H1 (cell line): ENCODE results near the gene SHISA8. TPM values are rescaled to one million over a fixed set of nuclear protein-coding genes. Genes with fewer than 3 reads are reported as not detected.

ENCODE experiments used
- CTCF ChIA-PET: fragments of 300-600 bp; sonication (Branson Sonifier 250); formaldehyde crosslinking; loops from one replicate; lab custom pipeline; 2021; ENCODE audit not compliant: partially characterized antibody; lab: Charles Lee
- POLR2A ChIA-PET: fragments of 300-600 bp; sonication (Branson Sonifier 250); formaldehyde crosslinking; loops from one replicate; lab custom pipeline; 2021; ENCODE audit warnings: inconsistent platforms; ENCODE audit not compliant: partially characterized antibody; lab: Charles Lee
- DNase-seq, 2 experiments: peaks; one replicate each; pipeline versions ENCODE4 v3.0.0 to v3.0.0-alpha.2; 2010 to 2022; ENCODE audit warnings: low spot score in 2 of 2, low read depth in 1 of 2, mixed read lengths in 1 of 2
- FAIRE-seq: peaks from 2 replicates; lab custom pipeline; 2011; peaks lifted over from hg19 to GRCh38; lab: Jason Lieb, UNC
- H2AFZ ChIP-seq: 2 replicates; pipeline ENCODE4 v1.8.1; 2012; ENCODE audit warnings: low read length, inconsistent platforms
- H2AK5ac ChIP-seq: 2 replicates; pipeline ENCODE4 v1.6.1; 2013; ENCODE audit warnings: low read depth, low read length
- H2BK120ac ChIP-seq: replicated peaks from 2 replicates; pipeline ENCODE3; 2013; ENCODE audit warnings: low read depth, low read length, inconsistent platforms
- H2BK12ac ChIP-seq: 2 replicates; pipeline ENCODE4 v1.6.1; 2013; ENCODE audit warnings: low read depth, low read length
- H2BK15ac ChIP-seq: 2 replicates; pipeline ENCODE4 v1.6.1; 2013; ENCODE audit warnings: low read length
- H2BK20ac ChIP-seq: 2 replicates; pipeline ENCODE4 v1.6.1; 2013; ENCODE audit warnings: low read length
- H2BK5ac ChIP-seq: 2 replicates; pipeline ENCODE4 v1.6.1; 2013; ENCODE audit warnings: low read depth, low read length
- H3K14ac ChIP-seq: 2 replicates; pipeline ENCODE4 v1.6.1; 2013; ENCODE audit warnings: inconsistent platforms; ENCODE audit not compliant: insufficient read length
- H3K18ac ChIP-seq: 2 replicates; pipeline ENCODE4 v1.6.1; 2013; ENCODE audit warnings: low read length; ENCODE audit errors: extremely low read depth
- H3K23ac ChIP-seq: 2 replicates; pipeline ENCODE4 v1.6.1; 2013; ENCODE audit warnings: inconsistent platforms; ENCODE audit not compliant: insufficient read length
- H3K23me2 ChIP-seq: 2 replicates; pipeline ENCODE4 v1.6.1; 2013; ENCODE audit warnings: low read depth, low read length
- H3K27ac ChIP-seq: 2 replicates; pipeline ENCODE4 v1.6.1; 2011; ENCODE audit warnings: low read depth, low read length, inconsistent platforms
- H3K27me3 ChIP-seq, 4 experiments: replicated peaks in 1 of 4; 1 replicate in 1 of 4; 2 replicates in 3 of 4; pipeline versions ENCODE4 v1.6.1 to v1.8.1; 2011 to 2013; ENCODE audit warnings: low read length in 3 of 4, mild to moderate bottlenecking in 3 of 4, inconsistent platforms in 2 of 4, mixed read lengths in 2 of 4, moderate library complexity in 1 of 4; ENCODE audit not compliant: control insufficient read depth in 3 of 4, insufficient read depth in 3 of 4; ENCODE audit errors: extremely low read depth in 1 of 4
- H3K36me3 ChIP-seq, 4 experiments: 2 replicates each; pipeline versions ENCODE4 v1.6.1 to v1.8.1; 2011 to 2013; ENCODE audit warnings: mild to moderate bottlenecking in 4 of 4, low read length in 3 of 4, moderate library complexity in 2 of 4, control low read depth in 1 of 4, inconsistent platforms in 1 of 4; ENCODE audit not compliant: insufficient read depth in 4 of 4, control insufficient read depth in 2 of 4
- H3K4ac ChIP-seq: replicated peaks from 2 replicates; pipeline ENCODE3; 2013; ENCODE audit warnings: low read length, low read depth, mixed read lengths, inconsistent platforms; ENCODE audit not compliant: insufficient read length
- H3K4me1 ChIP-seq, 4 experiments: replicated peaks in 1 of 4; 1 replicate in 1 of 4; 2 replicates in 3 of 4; pipeline versions ENCODE4 v1.6.1 to v1.8.1; 2011 to 2013; ENCODE audit warnings: low read length in 3 of 4, inconsistent platforms in 2 of 4, mixed read lengths in 1 of 4; ENCODE audit not compliant: insufficient read depth in 4 of 4, control insufficient read depth in 3 of 4
- H3K4me2 ChIP-seq, 2 experiments: 2 replicates each; pipeline versions ENCODE4 v1.6.1 to v1.8.1; 2011 to 2013; ENCODE audit warnings: low read depth in 2 of 2, low read length in 2 of 2, control low read depth in 1 of 2, inconsistent platforms in 1 of 2, mild to moderate bottlenecking in 1 of 2; ENCODE audit not compliant: insufficient read depth in 1 of 2
- H3K4me3 ChIP-seq, 4 experiments: fragments of 200-600, 300-600 bp in 1 of 4; sonication (generic), shearing (Covaris generic), sonication (Bioruptor Twin) in 1 of 4; 2 replicates each; pipeline versions ENCODE4 v1.5.1 to v1.8.1; 2011 to 2016; ENCODE audit warnings: low read length in 4 of 4, low read depth in 3 of 4, control low read depth in 2 of 4, inconsistent platforms in 2 of 4, mild to moderate bottlenecking in 2 of 4, mixed read lengths in 1 of 4, moderate library complexity in 1 of 4; ENCODE audit not compliant: insufficient read depth in 2 of 4; ENCODE audit errors: extremely low read depth in 1 of 4
- H3K56ac ChIP-seq: replicated peaks from 2 replicates; pipeline ENCODE3; 2013; ENCODE audit warnings: low read depth, mild to moderate bottlenecking, mixed read lengths, low read length, inconsistent platforms; ENCODE audit not compliant: insufficient read length
- H3K79me1 ChIP-seq: 2 replicates; pipeline ENCODE4 v1.6.1; 2013; ENCODE audit warnings: low read depth, low read length, control low read depth
- H3K79me2 ChIP-seq, 2 experiments: 2 replicates each; pipeline versions ENCODE4 v1.6.1 to v1.8.1; 2012 to 2013; ENCODE audit warnings: low read length in 2 of 2, mild to moderate bottlenecking in 2 of 2, inconsistent platforms in 1 of 2; ENCODE audit not compliant: insufficient read depth in 2 of 2, control insufficient read depth in 1 of 2
- H3K9ac ChIP-seq, 4 experiments: replicated peaks in 1 of 4; 1 replicate in 1 of 4; 2 replicates in 3 of 4; pipeline versions ENCODE4 v1.6.1 to v1.8.1; 2011 to 2013; ENCODE audit warnings: low read depth in 3 of 4, low read length in 3 of 4, control low read depth in 2 of 4, mild to moderate bottlenecking in 2 of 4, moderate library complexity in 2 of 4, inconsistent platforms in 1 of 4; ENCODE audit errors: extremely low read depth in 1 of 4
- H3K9me3 ChIP-seq, 2 experiments: 2 replicates each; pipeline versions ENCODE4 v1.6.1 to v1.8.1; 2012 to 2013; ENCODE audit warnings: mild to moderate bottlenecking in 2 of 2, moderate library complexity in 2 of 2, control low read depth in 1 of 2, inconsistent platforms in 1 of 2, low read depth in 1 of 2, low read length in 1 of 2, mixed read lengths in 1 of 2; ENCODE audit not compliant: insufficient read depth in 2 of 2
- H4K20me1 ChIP-seq, 2 experiments: replicated peaks in 1 of 2; 2 replicates each; pipeline versions ENCODE3 to v1.8.1; 2011 to 2013; ENCODE audit warnings: inconsistent platforms in 2 of 2, low read length in 2 of 2, mild to moderate bottlenecking in 1 of 2; ENCODE audit not compliant: insufficient read depth in 2 of 2, control insufficient read depth in 1 of 2
- H4K5ac ChIP-seq: 2 replicates; pipeline ENCODE4 v1.6.1; 2013; ENCODE audit warnings: low read length, low read depth, mixed read lengths, inconsistent platforms; ENCODE audit not compliant: insufficient read length
- H4K8ac ChIP-seq: 2 replicates; pipeline ENCODE4 v1.8.0; 2013; ENCODE audit warnings: mild to moderate bottlenecking, moderate library complexity, low read length, inconsistent platforms; ENCODE audit not compliant: insufficient read depth; ENCODE audit errors: extremely low read depth
- H4K91ac ChIP-seq: replicated peaks from 2 replicates; pipeline ENCODE3; 2013; ENCODE audit warnings: low read length, mixed read lengths, inconsistent platforms; ENCODE audit not compliant: insufficient read length
- BCL11A ChIP-seq, 2 experiments: IDR thresholded peaks; one replicate each; pipeline ENCODE4 v1.6.1; 2011; ENCODE audit warnings: low read depth in 2 of 2, low read length in 2 of 2, mild to moderate bottlenecking in 2 of 2
- BRCA1 ChIP-seq: IDR thresholded peaks from 2 replicates; pipeline ENCODE4 v1.6.1; 2012; ENCODE audit warnings: low read depth, low read length, improper control_type of control experiment
- CBX5 ChIP-seq: fragments of 300-800, 300-1000 bp; sonication (generic); IDR thresholded peaks from 2 replicates; pipeline ENCODE4 v1.7.1; 2016; ENCODE audit warnings: antibody characterized with exemption, low read length, low read depth
- CBX8 ChIP-seq: fragments of 300-800, 300-1000 bp; sonication (generic); IDR thresholded peaks from 2 replicates; pipeline ENCODE4 v1.7.1; 2016; ENCODE audit warnings: low read depth, low read length, borderline replicate concordance
- EZH2 ChIP-seq: fragments of 200-600 bp; sonication (generic); IDR thresholded peaks from 2 replicates; pipeline ENCODE4 v1.7.1; 2012; ENCODE audit warnings: low read depth, mild to moderate bottlenecking, moderate library complexity, low read length, inconsistent platforms; ENCODE audit not compliant: severe bottlenecking
- HDAC6 ChIP-seq: IDR thresholded peaks from one replicate; pipeline ENCODE4 v1.7.1; 2012; ENCODE audit warnings: low read depth, mild to moderate bottlenecking, inconsistent platforms, low read length, moderate library complexity
- JUND ChIP-seq: IDR thresholded peaks from 2 replicates; pipeline ENCODE4 v1.6.1; 2011; ENCODE audit warnings: mild to moderate bottlenecking, improper control_type of control experiment, low read length
- RNF2 ChIP-seq: fragments of 200-900, 300-1000 bp; sonication (generic); IDR thresholded peaks from 2 replicates; pipeline ENCODE4 v1.7.1; 2016; ENCODE audit warnings: borderline replicate concordance, low read depth, mild to moderate bottlenecking, antibody characterized with exemption, low read length; ENCODE audit not compliant: poor library complexity, severe bottlenecking; ENCODE audit errors: missing control alignments
- SP1 ChIP-seq: IDR thresholded peaks from 2 replicates; pipeline ENCODE4 v1.6.1; 2011; ENCODE audit warnings: low read depth, low read length
- TAF1 ChIP-seq: IDR thresholded peaks from 2 replicates; pipeline ENCODE4 v1.6.1; 2011; ENCODE audit warnings: mild to moderate bottlenecking, low read depth, low read length
- TEAD4 ChIP-seq: IDR thresholded peaks from 2 replicates; pipeline ENCODE4 v1.6.1; 2012; ENCODE audit warnings: low read depth, low read length, inconsistent platforms, mixed read lengths
- WGBS, 2 experiments: shearing (Covaris generic) in 1 of 2; methylation state at CpG; one replicate each; pipeline versions ENCODE4 v1.1.6 to v1.1.7; 2013 to 2015; ENCODE audit warnings: low lambda C conversion rate in 2 of 2, mixed read lengths in 2 of 2, inconsistent platforms in 1 of 2, low coverage in 1 of 2, missing lambda C conversion rate in 1 of 2; ENCODE audit not compliant: insufficient replicate concordance in 2 of 2, insufficient coverage in 1 of 2, insufficient read length in 1 of 2; ENCODE audit errors: extremely low coverage in 1 of 2, missing lambda C conversion rate in 1 of 2; 5-methylcytosine and 5-hydroxymethylcytosine counted together
- polyA plus RNA-seq, 7 experiments: library from polyadenylated mRNA; depleted of rRNA in 3 of 7; stranded (reverse) in 5 of 7; unstranded in 2 of 7; fragments of >200 nt in 5 of 7; fragments of 200-250 nt in 2 of 7; gene quantifications; 1 replicate in 5 of 7; 2 replicates in 1 of 7; 4 replicates in 1 of 7; pipeline versions ENCODE4 v1.2.1 to v1.2.3, GENCODE V29; 2011 to 2013; ENCODE audit warnings: missing spikeins in 2 of 7, mixed read lengths in 2 of 7
- total RNA-seq: library from RNA; stranded (reverse); fragmentation: NEBNext Ultra II Directional; extraction: Animal tissue kit (Norgen Biotek cat#: 25700); gene quantifications from 2 replicates; pipeline ENCODE4 v1.2.1, GENCODE V29; 2021
- TF ChIP-seq, protein P1 (sequence below), 3 experiments: IDR thresholded peaks; 1 replicate in 2 of 3; 2 replicates in 1 of 3; pipeline versions ENCODE4 v1.5.1 to v1.6.1; 2011; ENCODE audit warnings: low read length in 3 of 3, mild to moderate bottlenecking in 3 of 3, inconsistent platforms in 2 of 3, low read depth in 1 of 3, moderate library complexity in 1 of 3; ENCODE audit not compliant: insufficient read depth in 1 of 3; ENCODE audit errors: control extremely low read depth in 1 of 3

The SHISA8 gene
- total and polyA plus RNA-seq, 2 of the 8 experiments (the other 6 are each of a cell fraction or from before 2014, with no cell fraction given) = 0.14 to 0.89 TPM

DNA sequence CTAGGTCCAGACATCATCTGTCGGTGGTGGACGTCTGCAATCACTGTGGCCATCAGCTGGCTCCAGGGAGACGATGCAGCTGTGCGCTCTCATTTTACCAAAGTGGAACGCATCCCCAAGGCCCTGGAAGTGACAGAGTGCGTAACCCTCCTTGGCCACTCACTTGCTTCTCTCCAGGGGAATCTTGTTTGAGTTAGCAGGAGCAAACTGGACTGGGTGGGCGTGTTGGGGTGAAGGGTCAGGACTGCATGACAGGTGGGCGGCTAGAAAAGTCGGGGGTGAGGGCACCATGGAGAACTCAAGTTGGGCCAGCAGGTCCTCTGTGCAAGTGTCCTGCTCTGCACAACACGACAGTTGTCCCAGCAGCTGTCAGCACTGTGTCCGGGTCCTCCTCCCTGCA is 16.2 kb downstream of the SHISA8 start:
- Histone ChIP-seq H2BK15ac (no peak overlapping the region), H2BK20ac (no peak overlapping the region), H3K27ac (no peak overlapping the region), H4K8ac (no peak overlapping the region), H3K23me2 (no peaks in the 10 kb centered on the region), H2BK120ac (no peak overlapping the region), H4K5ac (no peak overlapping the region), H3K79me2 (no peaks in the 10 kb centered on the region), H3K9ac (no peak overlapping the region), H3K14ac (no peak overlapping the region), H3K23ac (no peak overlapping the region), H3K4me1 (no peaks in the 10 kb centered on the region), H3K9me3 (no peaks in the 10 kb centered on the region), H2AK5ac (no peak overlapping the region), H2BK5ac (no peak overlapping the region), H2BK12ac (no peak overlapping the region), H3K27me3 (no peaks in the 10 kb centered on the region), H3K56ac (no peak overlapping the region), H3K18ac (no peak overlapping the region), H3K36me3 (peaks cover 48 to 72% (median 64%) of the 10 kb centered on the region in 4 experiments), H2AFZ (no peak overlapping the region), H4K20me1 (peaks cover 7 to 19% of the 10 kb centered on the region in 2 experiments), H3K4me3 (no peak overlapping the region), H3K4me2 (no peak overlapping the region), H4K91ac (no peak overlapping the region), H3K4ac (no peak overlapping the region), H3K79me1 (no peaks in the 10 kb centered on the region; the same call in 1 of the 2 replicates)
- 96% methylated on average over 11 of the region's 11 CpGs; no CpG with 5 or more reads in 1 of the 2 experiments for WGBS, 2 experiments
- ChIA-PET POLR2A (interaction anchor here (1.2 kb wide), 1 partner anchor 33 kb away, joined by 3 read pairs; no protein-coding TSS in a partner anchor), CTCF (no interaction called here)
- DNase-seq (no peak), FAIRE-seq (no peak)
- TF ChIP-seq CBX8 = no peak
- TF ChIP-seq HDAC6 = no peak
- TF ChIP-seq EZH2 = no peak
- no peak for TF ChIP-seq BCL11A (IDR thresholded peaks at IDR 0.05; ENCODE audit: low read depth in 2 of 2, low read length in 2 of 2)
- no peak for TF ChIP-seq TAF1
- TF ChIP-seq BRCA1 = no peak
- TF ChIP-seq JUND = no peak
- TF ChIP-seq SP1 = no peak
- TF ChIP-seq, protein P1, sequence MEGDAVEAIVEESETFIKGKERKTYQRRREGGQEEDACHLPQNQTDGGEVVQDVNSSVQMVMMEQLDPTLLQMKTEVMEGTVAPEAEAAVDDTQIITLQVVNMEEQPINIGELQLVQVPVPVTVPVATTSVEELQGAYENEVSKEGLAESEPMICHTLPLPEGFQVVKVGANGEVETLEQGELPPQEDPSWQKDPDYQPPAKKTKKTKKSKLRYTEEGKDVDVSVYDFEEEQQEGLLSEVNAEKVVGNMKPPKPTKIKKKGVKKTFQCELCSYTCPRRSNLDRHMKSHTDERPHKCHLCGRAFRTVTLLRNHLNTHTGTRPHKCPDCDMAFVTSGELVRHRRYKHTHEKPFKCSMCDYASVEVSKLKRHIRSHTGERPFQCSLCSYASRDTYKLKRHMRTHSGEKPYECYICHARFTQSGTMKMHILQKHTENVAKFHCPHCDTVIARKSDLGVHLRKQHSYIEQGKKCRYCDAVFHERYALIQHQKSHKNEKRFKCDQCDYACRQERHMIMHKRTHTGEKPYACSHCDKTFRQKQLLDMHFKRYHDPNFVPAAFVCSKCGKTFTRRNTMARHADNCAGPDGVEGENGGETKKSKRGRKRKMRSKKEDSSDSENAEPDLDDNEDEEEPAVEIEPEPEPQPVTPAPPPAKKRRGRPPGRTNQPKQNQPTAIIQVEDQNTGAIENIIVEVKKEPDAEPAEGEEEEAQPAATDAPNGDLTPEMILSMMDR (IDR thresholded peaks at IDR 0.05; ENCODE audit: control extremely low read depth in 1 of 3, insufficient read depth in 1 of 3, low read depth in 1 of 3, low read length in 3 of 3) = no peak
- TF ChIP-seq CBX5 = no peak
- TF ChIP-seq RNF2 = no peak
- no peak for TF ChIP-seq TEAD4
